Kidney capillary endothelial cell (primary cell): Measurements from ENCODE around the gene CPSF7.
"Not testable (repeated sequence)": the region's sequence is repeated elsewhere in the genome, so short reads cannot be mapped to it uniquely, and the experiment has no call there.

Experiments used
- DNase-seq: peaks from one replicate; pipeline ENCODE4 v3.0.0-alpha.2; 2018; ENCODE audit warnings: low spot score

Gene CPSF7

DNA sequence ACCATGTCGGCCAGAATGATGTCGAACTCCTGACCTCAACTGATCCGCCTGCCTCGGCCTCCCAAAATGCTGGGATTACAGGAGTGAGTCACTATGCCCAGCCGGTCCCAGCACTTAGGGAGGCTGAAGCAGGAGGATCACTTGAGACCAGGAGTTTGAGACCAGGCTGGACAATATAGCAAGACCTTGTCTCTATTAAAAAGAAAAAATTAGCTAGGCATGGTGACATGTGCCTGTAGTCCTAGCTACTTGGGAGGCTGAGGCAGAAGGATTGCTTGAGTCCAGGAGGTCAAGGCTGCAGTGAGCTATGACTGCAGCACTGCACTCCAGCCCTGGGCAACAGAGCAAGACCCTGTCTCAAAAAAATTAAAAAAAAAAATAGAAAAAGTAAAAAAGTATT is 45.9 kb downstream of the CPSF7 start:
- DNase-seq: not testable (repeated sequence)

DNA sequence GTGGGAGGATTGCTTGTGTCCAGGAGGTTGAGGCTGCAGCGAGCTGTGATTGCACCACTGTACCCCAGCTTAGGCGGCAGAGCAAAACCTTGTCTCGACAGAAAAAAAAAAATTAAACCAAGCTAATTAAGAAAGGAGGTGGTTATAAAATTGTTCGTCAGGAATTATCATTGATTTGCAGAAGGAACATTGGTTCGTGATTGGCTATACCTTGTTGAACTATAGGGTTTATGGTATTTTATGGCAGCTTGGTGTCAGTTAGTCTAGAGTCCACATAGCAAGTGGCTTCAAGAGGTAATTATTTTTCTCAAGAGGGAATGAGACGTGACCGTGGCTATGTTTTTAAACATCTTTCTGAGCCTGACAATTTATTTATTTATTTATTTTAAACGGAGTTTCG is 48.9 kb downstream of the CPSF7 start:
- no peak for DNase-seq

DNA sequence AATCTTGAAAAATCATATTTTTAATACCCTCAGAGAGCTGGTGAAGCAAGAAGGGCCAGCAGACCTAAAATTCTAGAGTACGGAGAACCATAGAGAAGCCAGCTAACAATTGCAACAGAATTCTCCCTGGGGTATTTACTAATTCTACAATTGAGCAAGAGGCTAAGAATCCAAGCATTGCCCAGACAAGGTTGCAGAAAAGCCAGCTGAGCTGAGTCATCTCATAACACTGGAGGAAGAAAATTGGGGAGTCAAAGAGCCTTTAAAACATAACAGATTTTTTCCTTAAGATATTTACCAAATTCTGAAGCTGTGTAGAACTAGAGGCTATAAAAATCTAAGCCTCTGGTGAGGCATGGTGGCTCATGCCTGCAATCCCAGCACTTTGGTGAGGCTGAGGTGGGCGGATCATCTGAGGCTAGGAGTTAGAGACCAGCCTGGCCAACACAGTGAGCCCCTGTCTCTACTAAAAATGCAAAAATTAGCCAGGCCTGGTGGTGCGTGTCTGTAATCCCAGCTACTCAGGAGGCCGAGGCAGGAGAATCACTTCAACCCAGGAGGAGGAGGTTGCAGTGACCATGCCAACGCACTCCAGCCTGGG is 51.0 kb downstream of the CPSF7 start:
- no peak for DNase-seq

DNA sequence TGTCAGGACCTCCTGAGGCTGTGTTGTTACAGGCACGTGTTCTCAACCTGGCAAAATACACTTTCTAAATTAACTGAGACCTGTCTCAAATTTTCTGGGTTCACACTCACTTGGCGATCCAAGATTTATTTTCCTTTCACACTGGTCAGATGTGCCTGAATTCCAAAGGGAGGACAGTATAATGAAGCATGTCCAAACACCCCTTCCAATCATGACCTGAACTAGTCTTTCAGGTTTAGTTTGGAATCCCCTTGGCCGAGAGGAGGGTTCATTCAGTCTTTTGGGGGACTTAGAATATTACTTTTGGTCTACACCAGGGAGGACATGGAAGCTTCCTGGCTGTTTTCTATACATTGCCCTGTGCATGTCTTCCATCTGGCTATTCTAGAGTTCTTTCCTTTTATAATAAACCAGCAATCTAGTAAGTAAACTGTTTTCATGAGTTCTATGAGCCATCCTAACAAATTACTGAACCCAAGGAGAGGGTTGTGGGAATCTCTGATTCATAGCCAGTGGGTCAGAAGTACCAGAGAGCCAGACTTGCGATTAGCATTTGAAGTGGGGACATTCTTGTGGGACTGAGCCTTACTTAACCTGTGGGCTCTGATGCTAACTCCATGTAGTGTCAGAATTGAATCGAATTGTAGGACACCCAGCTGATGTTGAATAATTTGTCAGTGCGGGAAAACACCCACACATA is 52.2 kb downstream of the CPSF7 start:
- DNase-seq: no peak

DNA sequence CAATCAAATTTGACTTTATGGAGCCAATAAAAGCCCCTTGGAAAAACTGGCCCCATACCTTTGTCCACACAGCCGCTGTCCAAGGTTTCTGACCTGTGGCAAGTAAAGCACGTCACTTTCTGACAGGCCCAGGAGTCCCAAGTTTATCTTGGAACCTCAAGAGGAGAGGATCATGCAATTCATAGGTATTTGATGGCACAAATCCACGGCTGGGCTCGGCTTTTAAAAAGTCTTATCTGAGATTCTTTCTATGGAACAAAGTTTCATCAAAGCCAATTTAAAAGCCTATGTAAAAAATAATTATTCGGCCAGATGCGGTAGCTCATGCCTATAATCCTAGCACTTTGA is 54.0 kb downstream of the CPSF7 start:
- no peak for DNase-seq

DNA sequence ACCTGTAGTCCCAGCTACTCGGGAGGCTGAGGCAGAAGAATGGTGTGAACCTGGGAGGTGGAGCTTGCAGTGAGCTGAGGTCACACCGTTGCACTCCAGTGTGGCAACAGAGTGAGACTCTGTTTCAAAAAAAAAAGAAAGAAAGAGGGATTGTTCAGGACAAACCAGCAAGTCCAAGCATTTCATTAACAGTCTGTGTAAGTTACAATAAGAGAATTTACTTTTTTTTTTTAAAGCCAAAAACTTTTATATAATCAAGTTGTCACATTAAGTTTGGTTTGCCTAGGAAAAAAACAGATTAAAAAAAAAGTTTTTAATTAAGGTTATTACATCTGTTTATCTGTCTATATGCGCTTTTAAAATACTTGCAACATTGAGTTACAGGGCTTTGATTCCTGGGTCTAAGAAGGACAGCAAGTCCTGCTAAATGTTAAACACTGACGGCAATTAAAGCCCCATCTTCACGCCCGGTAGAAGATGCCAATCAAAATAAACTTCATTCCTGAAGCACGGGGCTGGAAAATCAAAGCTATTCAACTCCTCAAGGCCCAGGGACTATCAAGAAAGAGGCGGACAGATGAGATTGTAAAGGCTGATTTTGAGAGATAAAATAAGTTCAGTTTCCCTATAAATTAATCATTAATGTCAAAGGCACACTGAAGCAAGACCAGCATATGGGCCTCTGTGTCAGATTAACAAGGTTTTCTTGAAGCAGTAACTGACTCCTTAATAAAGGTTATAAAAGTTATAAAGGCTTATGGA is 56.9 kb downstream of the CPSF7 start:
- DNase-seq: no peak

DNA sequence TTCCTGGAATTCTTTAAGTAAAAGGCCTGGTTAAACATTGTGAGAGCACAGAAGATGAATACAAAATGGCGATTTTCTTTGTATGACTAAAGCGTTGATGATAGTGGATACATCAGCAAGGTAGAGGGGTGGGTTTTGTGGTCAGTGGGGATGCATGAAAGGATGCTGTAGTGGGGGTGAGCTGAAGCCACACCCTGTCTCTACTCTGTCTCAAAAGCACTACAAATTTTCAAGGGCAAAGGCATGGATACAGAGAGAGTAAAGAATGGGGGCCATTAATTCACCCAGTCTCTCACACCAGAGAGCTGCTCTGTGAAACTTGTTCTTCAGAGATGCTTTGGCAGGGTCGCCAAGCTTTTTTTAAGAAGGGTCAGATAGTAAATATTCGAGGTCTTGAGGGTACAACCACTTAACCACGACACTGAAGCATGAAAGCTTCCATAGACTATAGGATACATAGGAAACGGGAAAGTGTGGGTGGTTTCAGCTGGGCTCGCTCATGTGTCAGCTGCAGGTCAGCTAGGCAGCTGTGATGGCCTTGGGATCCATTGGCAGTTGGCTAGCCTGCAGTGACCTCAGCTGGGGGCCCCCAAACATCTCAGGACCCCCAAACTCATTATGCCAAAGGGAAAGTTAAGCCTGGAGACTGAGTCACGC is 59.3 kb downstream of the CPSF7 start:
- no peak for DNase-seq

DNA sequence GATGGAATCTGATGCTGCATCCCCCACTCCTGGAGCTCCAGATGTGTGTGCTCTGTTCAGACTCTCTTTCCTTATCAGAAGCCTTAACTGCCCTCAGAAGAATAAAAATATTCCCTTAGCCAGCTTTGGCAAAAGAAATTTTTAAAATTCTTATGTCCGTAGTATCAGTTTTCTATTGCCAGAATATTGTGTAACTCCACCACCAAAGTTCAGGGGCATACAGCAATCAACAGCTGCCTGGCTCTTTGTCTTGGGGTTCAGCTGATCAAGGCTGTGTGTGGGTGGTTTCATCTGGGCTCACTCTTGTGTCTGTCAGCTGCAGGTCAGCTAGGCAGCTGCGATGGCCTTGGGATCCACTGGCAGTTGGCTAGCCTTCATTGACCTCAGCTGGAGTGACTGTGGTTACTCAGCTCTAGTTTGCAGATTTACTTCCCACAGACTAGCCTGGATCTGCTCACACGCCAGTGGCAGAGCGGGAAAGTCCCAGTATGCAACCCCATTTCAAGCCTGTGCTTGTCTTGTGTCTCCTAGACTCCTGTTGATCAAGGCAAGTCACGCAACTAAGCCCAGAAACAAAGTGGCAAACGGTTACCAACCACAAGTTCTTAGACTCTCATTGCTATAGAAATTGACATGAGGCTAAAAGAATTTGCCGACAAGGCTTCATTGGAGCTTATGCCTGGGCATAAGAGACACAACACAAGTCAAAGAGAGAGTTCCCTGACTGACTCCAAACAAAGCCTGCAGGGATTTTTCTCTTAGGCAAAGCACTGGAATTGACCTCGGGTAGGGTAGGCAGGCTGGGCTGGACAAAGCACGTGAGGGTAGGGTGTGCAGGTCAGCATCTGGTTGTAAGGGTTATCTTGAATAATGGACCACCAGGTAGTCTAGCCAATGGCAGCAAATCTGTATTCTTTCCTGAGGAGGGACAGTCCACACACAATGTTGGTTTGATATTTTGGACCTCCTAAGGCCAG is 60.1 kb downstream of the CPSF7 start:
- DNase-seq: no peak

DNA sequence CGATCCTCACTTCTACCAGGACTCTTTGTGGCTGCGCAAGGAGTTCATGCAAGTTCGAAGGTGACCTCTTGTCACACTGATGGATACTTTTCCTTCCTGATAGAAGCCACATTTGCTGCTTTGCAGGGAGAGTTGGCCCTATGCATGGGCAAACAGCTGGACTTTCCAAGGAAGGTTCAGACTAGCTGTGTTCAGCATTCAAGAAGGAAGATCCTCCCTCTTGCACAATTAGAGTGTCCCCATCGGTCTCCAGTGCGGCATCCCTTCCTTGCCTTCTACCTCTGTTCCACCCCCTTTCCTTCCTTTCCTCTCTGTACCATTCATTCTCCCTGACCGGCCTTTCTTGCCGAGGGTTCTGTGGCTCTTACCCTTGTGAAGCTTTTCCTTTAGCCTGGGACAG is 61.1 kb downstream of the CPSF7 start:
- DNase-seq: no peak

DNA sequence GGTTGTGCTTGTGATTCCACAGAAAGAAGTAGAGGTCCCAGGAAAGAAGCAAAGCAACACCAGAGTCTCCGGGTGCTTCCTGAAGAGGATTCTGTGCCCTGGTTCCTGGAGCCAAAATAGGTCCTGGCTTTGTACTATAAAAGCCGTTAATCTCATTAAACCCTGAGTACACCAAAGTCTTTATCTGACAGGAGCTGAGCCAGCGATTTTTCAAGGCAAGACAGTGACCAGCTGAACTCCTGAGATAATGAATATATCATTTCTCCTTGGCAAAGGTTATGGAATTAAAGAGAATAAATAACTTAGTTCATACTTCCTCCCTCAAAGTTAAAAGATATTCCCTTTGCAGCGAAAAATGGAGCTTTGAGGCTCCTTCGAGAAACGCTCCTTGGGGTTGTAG is 62.4 kb downstream of the CPSF7 start:
- no peak for DNase-seq

DNA sequence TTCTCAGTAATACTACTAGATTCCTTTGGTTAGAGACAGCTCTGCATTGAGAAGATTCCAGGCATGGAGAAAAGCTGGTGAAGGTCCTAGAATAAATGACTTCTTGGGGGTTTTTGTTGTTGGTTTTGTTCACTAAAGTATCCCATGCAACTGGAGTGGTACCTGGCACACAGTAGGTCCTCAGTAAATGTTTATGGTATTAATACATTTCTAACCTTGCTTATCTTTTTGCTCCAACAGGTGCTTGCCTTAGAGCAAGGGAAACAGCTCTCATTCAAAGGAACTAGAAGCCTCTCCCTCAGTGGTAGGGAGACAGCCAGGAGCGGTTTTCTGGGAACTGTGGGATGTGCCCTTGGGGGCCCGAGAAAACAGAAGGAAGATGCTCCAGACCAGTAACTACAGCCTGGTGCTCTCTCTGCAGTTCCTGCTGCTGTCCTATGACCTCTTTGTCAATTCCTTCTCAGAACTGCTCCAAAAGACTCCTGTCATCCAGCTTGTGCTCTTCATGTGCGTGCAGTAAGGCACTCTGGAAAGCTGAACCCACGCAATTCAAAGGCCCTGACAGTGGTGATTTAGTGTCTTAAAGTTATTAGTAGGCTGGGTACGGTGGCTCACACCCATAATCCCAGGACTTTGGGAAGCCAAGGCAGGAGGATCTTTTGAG is 65.6 kb downstream of the CPSF7 start:
- no peak for DNase-seq

DNA sequence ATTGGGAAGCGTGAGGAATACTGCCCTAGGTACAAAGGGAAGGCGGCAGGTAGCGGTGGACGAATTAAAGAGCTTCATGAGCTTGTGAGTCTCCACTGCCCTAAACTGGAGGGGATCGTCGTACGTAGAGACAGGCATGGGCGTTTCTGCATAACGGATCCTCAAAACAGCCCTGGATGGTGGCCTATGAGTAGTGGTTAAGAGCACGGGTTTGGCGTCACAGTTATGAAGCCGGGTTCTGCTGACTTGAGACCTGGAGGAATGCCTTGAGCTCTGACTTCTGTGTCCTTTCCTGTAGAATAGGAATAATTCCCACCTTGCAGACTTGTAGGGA is 67.3 kb downstream of the CPSF7 start:
- no peak for DNase-seq

DNA sequence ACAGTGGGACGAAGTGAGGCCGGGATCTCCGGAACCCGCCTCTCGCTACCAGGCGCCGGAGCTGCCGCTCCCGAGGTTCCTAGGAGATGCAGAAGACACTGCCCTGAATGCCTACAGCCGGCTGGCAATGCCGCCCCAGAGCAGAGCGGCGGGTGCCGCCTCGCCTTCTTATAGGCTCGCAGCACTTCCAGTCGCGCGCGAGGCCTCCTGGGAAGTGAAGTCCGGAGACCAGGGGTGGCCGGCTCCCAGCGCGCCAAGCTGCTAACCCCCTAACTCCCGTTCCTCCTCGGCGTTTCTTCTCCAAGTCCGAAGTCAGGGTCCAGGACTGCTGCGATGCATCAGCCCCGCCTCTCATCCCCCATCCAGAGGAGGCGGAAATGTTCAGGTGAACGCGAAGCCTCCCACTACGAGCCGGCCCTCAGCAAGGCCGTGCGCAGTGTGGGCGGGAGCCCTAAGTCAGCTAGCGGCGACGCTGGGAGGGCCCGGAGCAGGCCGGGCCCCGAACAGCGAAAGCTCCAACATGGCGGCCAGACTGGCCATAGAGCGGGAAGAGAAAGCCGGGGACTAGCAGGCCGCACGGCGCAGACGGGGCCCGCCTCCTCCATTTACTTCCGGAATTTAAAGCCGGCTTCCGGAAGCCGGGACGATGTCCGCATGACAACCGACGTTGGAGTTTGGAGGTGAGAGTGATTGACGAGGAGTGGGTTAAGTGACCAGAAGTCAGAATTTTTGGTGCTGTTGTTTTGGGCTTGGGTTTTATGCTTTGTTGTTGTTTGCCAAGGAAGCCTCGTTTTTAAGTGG is 67.8 kb downstream of the CPSF7 start, which contains the start of the genes CYB561A3 and TMEM138:
TSS of gene CYB561A3 (minus strand) at position 142 of the 801 bp plus-strand sequence. CDS start 5,169 bp downstream, outside the sequence.
TSS of gene TMEM138 (plus strand) at position 634 of the 801 bp plus-strand sequence. CDS start 2,017 bp downstream, outside the sequence.
- peak; percentile 91 for DNase-seq

DNA sequence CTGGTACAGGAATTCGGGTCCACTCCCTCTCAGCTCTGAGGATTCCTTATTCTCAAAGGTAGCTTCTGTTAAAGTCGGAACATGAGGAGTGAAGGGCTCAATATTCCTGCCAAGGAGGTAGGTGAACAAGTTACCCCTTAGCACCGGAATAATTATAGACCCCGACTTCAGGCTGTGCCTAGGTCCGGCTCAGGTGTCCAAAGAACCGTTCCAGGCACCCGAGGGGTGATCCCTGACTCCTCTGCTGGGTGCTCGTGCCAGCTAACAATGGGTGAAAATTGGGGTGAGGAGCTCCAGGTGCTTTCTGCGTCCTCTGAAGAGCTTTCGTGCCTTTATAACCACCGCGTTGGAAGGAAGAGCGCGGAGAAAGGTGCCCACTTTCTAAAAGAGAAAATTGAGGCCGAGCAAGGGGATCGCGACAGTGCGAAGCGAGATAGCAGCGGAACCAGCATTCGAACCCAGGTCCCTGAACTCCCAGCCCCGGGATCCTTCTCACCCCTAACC is 68.5 kb downstream of the CPSF7 start:
- DNase-seq: no peak

DNA sequence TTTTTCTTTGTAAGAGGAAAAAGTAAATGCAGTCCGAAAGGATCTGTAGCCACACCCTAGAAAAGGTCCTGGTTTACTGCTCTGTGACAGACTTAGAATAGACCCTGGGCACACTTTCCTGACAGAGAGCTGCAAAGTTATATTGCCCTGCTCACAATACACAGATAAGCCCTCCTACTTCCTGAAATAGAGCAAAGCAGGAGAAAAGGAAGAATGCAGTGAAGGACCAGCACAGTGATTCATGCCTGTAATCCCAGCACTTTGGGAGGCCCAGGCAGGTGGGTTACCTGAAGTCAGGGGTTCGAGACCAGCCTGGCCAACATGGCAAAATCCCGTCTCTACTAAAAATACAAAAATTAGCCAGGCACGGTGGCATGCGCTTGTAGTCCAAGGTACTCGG is 70.3 kb downstream of the CPSF7 start:
- no peak for DNase-seq

DNA sequence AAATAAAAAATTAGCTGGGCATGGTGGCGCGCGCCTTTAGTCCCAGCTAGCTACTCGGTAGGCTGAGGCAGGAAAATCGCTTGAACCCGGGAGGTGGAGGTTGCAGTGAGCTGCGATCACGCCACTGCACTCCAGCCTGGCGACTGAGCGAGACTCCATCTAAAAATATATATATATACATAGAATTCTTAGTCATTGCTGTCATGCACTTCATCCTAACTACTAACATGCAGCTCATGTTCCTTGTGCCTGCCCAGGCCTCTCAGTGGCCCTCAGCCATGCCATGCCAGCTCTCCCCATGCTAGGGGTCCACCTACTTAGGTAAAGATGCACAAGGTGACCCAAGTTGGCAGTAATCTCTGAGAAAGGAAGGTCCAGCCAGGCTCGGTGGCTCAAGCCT is 71.2 kb downstream of the CPSF7 start:
- no peak for DNase-seq

DNA sequence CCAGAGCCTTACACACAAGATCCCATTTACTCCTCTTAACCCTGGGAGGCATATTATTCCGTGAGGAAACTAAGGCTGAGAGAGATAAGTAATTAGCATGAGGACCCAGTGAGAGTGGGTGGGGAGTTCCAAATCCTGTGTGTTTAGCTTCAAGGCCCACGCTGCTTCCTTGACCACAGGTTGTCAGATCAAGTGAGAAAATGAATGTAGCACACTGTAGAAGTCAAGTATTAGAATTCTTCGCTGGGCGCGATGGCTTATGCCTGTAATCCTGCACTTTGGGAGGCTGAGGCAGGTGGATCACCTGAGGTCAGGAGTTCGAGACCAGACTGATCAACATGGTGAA is 71.9 kb downstream of the CPSF7 start:
- no peak for DNase-seq

DNA sequence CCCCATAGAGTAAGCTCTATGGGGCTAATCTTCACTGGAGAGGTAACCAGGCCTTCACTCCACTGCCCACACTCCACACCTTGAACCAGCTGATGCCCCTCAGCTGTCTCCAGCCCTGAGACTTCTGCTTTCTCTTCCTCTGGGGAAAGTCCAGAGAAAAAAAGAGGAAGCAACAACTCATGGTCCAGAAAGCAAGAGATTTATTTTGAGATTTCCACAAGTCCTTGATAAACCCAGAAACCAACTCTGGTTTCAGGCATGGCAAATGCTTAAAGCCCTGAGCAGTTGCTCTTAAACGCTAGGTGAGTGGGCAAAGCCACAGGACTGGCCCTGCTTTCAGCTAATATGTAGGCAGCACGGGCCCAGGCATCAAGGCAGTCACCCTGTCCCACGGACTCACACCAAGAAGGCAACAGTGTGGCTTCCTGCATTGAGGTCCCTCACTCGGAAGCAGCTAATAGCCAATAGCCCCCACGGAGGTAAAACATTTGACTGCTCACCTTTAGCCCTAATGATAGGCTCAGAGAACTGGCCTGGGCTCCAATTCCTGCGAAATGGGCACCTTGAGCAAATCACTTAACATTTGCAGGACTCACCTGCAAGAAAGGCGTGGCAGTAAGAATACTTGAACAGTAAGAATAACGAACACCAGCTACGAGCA is 72.4 kb downstream of the CPSF7 start:
- no peak for DNase-seq

DNA sequence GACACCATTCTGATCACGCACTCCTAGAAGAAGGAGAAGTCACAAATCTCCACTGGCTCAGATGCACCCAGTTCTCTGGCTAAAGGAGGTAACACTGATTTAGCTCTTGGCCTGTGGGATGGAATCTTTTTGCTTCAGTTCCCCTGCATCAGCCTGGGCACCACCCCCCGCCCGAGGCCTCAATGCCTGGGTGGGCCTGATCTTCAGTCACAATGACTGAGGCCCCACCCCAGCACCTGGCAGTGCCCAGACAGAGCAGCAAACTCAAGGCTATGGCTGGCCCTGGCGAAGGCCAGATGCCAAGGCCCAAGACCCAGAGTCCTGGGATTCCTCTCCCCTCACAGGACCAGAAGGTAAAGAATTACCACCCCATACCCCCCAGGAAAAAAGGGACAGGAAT is 73.1 kb downstream of the CPSF7 start:
- DNase-seq: no peak

DNA sequence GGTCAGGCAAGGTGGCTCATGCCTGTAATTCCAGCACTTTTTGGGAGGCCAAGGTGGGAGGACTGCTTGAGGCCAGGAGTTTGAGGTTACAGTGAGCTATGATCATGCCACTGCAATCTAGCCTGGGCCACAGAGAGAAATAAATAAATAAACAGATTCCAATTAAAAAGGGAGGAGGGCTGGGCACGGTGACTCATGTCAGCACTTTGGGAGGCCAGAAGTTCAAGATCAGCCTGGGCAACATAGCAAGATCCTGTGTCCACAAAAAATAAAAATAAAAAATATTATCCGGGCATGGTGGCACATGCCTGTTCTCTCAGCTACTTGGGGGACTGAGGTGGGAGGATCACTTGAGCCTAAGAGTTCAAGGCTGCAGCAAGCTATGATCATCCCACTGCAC is 75.6 kb downstream of the CPSF7 start:
- DNase-seq: no peak
